Measurements from ENCODE around the gene SLC6A6. TPM values are rescaled to one million over a fixed set of nuclear protein-coding genes. Genes with fewer than 3 reads are reported as not detected.

Gene SLC6A6
- total and polyA plus RNA-seq, 8 donors, result 3.0 to 36.7 (median 19.7) TPM

GRCh38 chr3:14474363-14475081, 72.1 kb downstream of the SLC6A6 start:
- H3K4me1 ChIP-seq, result peaks cover 3 to 20% (median 4%) of the 10 kb centered on the region in 4 donors
- peaks cover 22 to 98% (median 86%) of the 10 kb centered on the region in 4 donors for H3K36me3 ChIP-seq
- no peak for DNase-seq
- WGBS, 5 donors, result 91 to 96% (median 94%) methylated on average over 13 of the region's 13 CpGs
- intact Hi-C loops (cut with DNase I; ENCODE audit: low total_unique reads), result no loop called here
- H3K27me3 ChIP-seq, result no peaks in the 10 kb centered on the region
- no peaks in the 10 kb centered on the region for H3K9me3 ChIP-seq
- H3K27ac ChIP-seq, result no peak overlapping the region
- H3K4me3 ChIP-seq, result no peak overlapping the region
- TF ChIP-seq POLR2A (IDR thresholded peaks at IDR 0.05), result no peak
- TF ChIP-seq POLR2AphosphoS5 (IDR thresholded peaks at IDR 0.05), result no peak
- no peak for TF ChIP-seq EP300 (IDR thresholded peaks at IDR 0.05)
- TF ChIP-seq CTCF (IDR thresholded peaks at IDR 0.05), result no peak

GRCh38 chr3:14475621-14476020, 73.2 kb downstream of the SLC6A6 start:
- no peak overlapping the region for H3K4me3 ChIP-seq
- peaks cover 31 to 98% (median 89%) of the 10 kb centered on the region in 4 donors for H3K36me3 ChIP-seq
- 67 to 88% (median 82%) methylated on average over 7 of the region's 7 CpGs for WGBS, 5 donors
- no peaks in the 10 kb centered on the region for H3K9me3 ChIP-seq
- no peak for TF ChIP-seq POLR2A (IDR thresholded peaks at IDR 0.05)
- no peak for TF ChIP-seq EP300 (IDR thresholded peaks at IDR 0.05)
- DNase-seq, result no peak
- H3K27me3 ChIP-seq, result no peaks in the 10 kb centered on the region
- intact Hi-C loops (cut with DNase I; ENCODE audit: low total_unique reads), result no loop called here
- H3K4me1 ChIP-seq, result peaks cover 3 to 20% (median 6%) of the 10 kb centered on the region in 4 donors
- no peak overlapping the region for H3K27ac ChIP-seq

- 92 to 96% (median 94%) methylated on average over 13 of the region's 13 CpGs for WGBS, 5 donors
- Histone ChIP-seq H3K36me3 (peaks cover 32 to 100% (median 94%) of the 10 kb centered on the region in 4 donors), H3K4me3 (no peak overlapping the region), H3K9me3 (no peaks in the 10 kb centered on the region), H3K27me3 (no peaks in the 10 kb centered on the region), H3K27ac (no peak overlapping the region), H3K4me1 (peaks cover 4 to 20% (median 9%) of the 10 kb centered on the region in 4 donors)
- DNase-seq, result no peak
- TF ChIP-seq POLR2A (IDR thresholded peaks at IDR 0.05), result no peak
- TF ChIP-seq POLR2AphosphoS5 (IDR thresholded peaks at IDR 0.05), result no peak
- no peak for TF ChIP-seq CTCF (IDR thresholded peaks at IDR 0.05)
- TF ChIP-seq EP300 (IDR thresholded peaks at IDR 0.05), result no peak
- intact Hi-C loops (cut with DNase I; ENCODE audit: low total_unique reads), result no loop called here
Measured at GRCh38 chr3:14476583-14477265, 74.3 kb downstream of the SLC6A6 start.

GRCh38 chr3:14477311-14477935, 75.0 kb downstream of the SLC6A6 start:
- peaks cover 36 to 100% (median 94%) of the 10 kb centered on the region in 4 donors for H3K36me3 ChIP-seq
- 91 to 96% (median 93%) methylated on average over 9 to 11 of the region's 11 CpGs for WGBS, 5 donors
- TF ChIP-seq EP300 (IDR thresholded peaks at IDR 0.05), result no peak
- TF ChIP-seq POLR2AphosphoS5 (IDR thresholded peaks at IDR 0.05), result no peak
- no peak for TF ChIP-seq POLR2A (IDR thresholded peaks at IDR 0.05)
- no peak for TF ChIP-seq CTCF (IDR thresholded peaks at IDR 0.05)
- no peaks in the 10 kb centered on the region for H3K27me3 ChIP-seq
- peaks cover 4 to 24% (median 13%) of the 10 kb centered on the region in 4 donors for H3K4me1 ChIP-seq
- H3K27ac ChIP-seq, result no peak overlapping the region
- DNase-seq, result no peak
- intact Hi-C loops (cut with DNase I; ENCODE audit: low total_unique reads), result no loop called here
- H3K4me3 ChIP-seq, result no peak overlapping the region
- no peaks in the 10 kb centered on the region for H3K9me3 ChIP-seq

Measured in stomach (tissue), 9 donors.